Muscle of back (tissue), 11 donors: ENCODE results near the gene TEX48. TPM values are rescaled to one million over a fixed set of nuclear protein-coding genes. Genes with fewer than 3 reads are reported as not detected.
A peak's percentile ranks its signal among the peaks of the same experiment; 100 is the strongest.

Source experiments
- DNase-seq, 3 donors: peaks; one replicate each; pipeline versions ENCODE4 v3.0.0 to v3.0.0-alpha.2; 2013
- polyA plus RNA-seq, 10 donors: library from polyadenylated mRNA; unstranded; fragments of 120-200 nt; gene quantifications; one replicate each; pipeline ENCODE4 v1.2.1, GENCODE V29; 2013; ENCODE audit not compliant: insufficient read length in 10 of 10

Gene TEX48
- polyA plus RNA-seq, 10 donors, result not detected

DNA sequence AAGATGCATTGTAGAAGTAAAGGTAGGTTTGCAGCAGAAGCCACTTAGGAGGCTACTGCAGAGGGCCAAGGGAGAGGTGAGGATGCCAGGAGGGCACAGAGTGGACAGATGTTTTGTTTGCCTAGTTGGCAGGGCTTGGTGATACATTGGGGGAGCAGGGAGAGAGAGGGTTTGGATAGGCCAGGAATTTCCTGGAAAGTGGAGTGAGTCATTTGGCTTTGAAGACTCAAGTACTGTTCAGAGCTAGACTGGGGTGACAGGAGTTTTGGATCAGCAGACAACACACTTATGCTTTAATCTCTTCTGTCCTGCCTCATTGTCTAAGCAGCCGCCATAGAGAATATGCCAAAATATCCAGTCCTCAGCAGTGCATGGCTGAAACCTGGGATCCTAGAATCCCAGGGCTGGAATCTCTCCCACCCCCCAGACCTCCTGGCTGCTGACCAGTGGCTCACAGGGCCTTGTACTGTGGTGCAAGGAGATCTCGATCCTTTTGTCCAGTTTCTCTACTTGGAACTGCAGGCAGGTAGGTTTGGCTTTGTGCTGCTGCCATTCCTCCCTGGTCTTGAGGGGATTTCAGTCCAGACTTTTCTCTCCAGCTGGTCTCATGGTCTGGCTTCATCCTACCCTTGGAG, 59.9 kb downstream of the TEX48 start:
- DNase-seq, result peak in 1 of 3 donors; percentile 36

DNA sequence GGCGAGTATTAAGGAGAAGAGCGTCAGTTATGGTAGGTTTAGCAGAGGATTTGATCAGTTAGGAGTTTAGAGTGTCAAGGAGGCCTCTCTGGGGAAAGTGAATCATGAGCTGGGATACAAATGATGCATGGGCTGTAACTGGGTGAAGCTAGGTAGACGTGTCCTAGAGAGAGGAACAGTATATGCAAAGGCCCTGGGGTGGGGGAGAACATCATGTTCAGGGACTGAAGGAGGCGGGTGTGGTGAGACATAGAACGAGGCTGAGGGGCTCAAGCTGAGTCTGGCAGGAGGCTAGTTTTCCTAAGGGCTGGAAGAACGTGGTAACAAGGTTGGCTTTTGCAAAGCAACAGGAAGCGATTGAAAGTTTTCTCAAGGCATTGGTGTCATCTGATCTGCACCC, 60.4 kb downstream of the TEX48 start:
- no peak for DNase-seq

DNA sequence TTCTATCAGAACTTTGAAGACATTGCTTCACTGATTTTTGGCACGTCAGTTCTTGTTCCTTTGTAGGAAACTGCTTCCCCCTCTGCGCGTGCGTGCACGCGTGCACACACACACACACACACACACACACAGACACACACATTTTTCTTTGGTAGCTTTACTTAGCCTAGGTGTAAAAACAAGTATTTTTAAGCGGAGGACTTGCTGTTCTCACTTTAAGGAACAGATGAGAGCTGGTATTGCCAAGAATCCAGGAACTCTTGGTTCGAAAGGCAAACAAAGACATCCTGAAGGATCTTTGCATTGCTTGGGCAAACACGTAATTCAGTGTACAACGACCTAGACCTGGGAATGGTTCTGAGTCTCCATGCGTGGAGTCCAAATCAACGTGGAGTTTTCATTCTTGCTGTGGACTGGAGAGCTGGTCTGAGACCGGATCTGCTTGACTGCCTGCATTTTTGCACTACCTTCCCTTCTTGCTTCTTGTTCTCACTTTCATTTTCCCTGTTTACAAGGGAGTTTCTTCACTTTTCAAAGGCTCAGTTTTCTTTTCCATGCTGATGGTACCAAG, 62.7 kb downstream of the TEX48 start:
- no peak for DNase-seq

DNA sequence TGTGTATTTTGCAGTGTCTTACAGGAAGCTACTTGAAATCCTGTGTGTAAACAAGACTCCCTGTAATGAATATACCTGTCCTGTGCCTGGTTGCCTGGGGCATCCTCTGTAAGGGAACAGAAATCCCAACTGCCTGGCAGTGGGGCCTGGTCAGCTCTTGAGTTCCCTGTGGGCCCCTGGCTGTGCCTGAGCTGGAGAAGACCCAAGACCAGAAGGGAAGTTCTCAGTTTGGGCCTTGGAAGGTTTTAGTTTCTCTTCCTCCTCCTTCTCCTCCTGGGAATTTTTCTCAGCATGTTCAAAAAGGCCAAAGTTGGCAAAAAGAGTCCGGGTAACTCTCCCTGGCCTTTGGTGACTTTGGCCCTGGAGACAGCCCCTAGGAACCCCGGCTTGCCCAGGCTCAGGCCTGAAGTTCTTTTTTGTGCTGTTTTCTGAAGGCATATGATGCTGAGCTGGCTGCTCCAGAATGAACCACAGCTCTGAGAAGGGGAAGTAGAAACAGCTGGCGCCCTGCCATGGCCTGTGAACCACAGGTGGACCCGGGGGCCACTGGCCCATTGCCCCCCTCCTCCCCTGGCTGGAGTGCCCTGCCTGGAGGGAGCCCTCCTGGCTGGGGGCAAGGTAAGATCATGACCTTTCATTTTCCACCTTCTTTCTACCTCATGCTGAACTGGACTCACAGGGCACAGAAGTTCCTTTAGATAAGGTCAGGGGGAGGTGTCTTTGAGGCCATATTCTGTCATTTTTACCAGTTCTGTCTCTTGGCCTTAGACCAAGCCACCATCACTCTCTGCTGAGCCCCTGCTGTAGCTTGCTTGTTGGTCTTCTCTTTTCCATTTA, 65.1 kb downstream of the TEX48 start:
- peak in 1 of 3 donors; percentile 50 for DNase-seq

Other genes with a start within 250 kb of the TEX48 start
- gene WHRN, start 176.7 kb downstream of the TEX48 start, polyA plus RNA-seq, result 1 to 10 TPM; 1.9 to 6.3 (median 3.3) TPM
- gene ATP6V1G1, start 94.4 kb downstream of the TEX48 start, polyA plus RNA-seq, result 100 to 1,000 TPM in 6 of 10 donors, 10 to 100 TPM in 4; 91.9 to 135 (median 103) TPM
- 1 to 10 TPM; 3.5 to 7.8 (median 4.9) TPM for gene TMEM268, start 70.9 kb downstream of the TEX48 start, polyA plus RNA-seq
- not detected for gene TEX53, start 24.4 kb downstream of the TEX48 start, polyA plus RNA-seq
- gene TNFSF15, start 123.8 kb upstream of the TEX48 start, polyA plus RNA-seq, result under 1 TPM; 0.11 to 0.39 (median 0.17) TPM
- gene TNFSF8, start 248.4 kb upstream of the TEX48 start, polyA plus RNA-seq, result 1 to 10 TPM in 3 of 10 donors, under 1 TPM in 7; 0.45 to 2.3 (median 0.65) TPM